Keratinocyte (primary cell): ENCODE measurements around the gene PHAF1. TPM values are rescaled to one million over a fixed set of nuclear protein-coding genes. Genes with fewer than 3 reads are reported as not detected.

Source experiments
- DNase-seq: peaks from one replicate; pipeline ENCODE4 v3.0.0-alpha.2; 2011; ENCODE audit warnings: low read depth, missing footprints, low spot score
- FAIRE-seq: peaks from 2 replicates; lab custom pipeline; 2011; peaks lifted over from hg19 to GRCh38; lab: Jason Lieb, UNC
- H2AFZ ChIP-seq: 2 replicates; pipeline ENCODE4 v1.6.0; 2012; ENCODE audit warnings: low read length, control low read depth, inconsistent platforms; ENCODE audit not compliant: control insufficient read depth
- H3K27ac ChIP-seq: 2 replicates; pipeline ENCODE4 v1.5.1; 2011; ENCODE audit warnings: low read length; ENCODE audit not compliant: control insufficient read depth, insufficient read depth
- H3K27me3 ChIP-seq: 3 replicates; pipeline ENCODE4 v1.6.0; 2011; ENCODE audit warnings: low read length; ENCODE audit not compliant: control insufficient read depth, insufficient read depth; ENCODE audit errors: extremely low read depth
- H3K36me3 ChIP-seq, 2 experiments: 2 replicates in 1 of 2; 3 replicates in 1 of 2; pipeline ENCODE4 v1.5.1; 2011; ENCODE audit warnings: low read length in 2 of 2, mild to moderate bottlenecking in 1 of 2; ENCODE audit not compliant: control insufficient read depth in 2 of 2, insufficient read depth in 2 of 2; ENCODE audit errors: extremely low read depth in 1 of 2
- H3K4me1 ChIP-seq: 3 replicates; pipeline ENCODE4 v1.5.1; 2011; ENCODE audit warnings: low read length; ENCODE audit not compliant: control insufficient read depth, insufficient read depth; ENCODE audit errors: extremely low read depth
- H3K4me2 ChIP-seq: 3 replicates; pipeline ENCODE4 v1.6.0; 2011; ENCODE audit warnings: low read depth, low read length; ENCODE audit not compliant: control insufficient read depth, insufficient read depth; ENCODE audit errors: extremely low read depth
- H3K4me3 ChIP-seq, 3 experiments: fragments of 200-600 bp in 1 of 3; sonication (generic) in 1 of 3; 2 replicates in 2 of 3; 3 replicates in 1 of 3; pipeline ENCODE4 v1.5.1; 2011 to 2016; ENCODE audit warnings: low read length in 3 of 3, mild to moderate bottlenecking in 3 of 3, control low read depth in 2 of 3, inconsistent platforms in 1 of 3, low read depth in 1 of 3, mixed read lengths in 1 of 3, mixed run types in 1 of 3, moderate library complexity in 1 of 3; ENCODE audit not compliant: control insufficient read depth in 2 of 3, insufficient read depth in 2 of 3; ENCODE audit errors: extremely low read depth in 1 of 3
- H3K79me2 ChIP-seq: 2 replicates; pipeline ENCODE4 v1.6.0; 2012; ENCODE audit warnings: low read length; ENCODE audit not compliant: control insufficient read depth, insufficient read depth
- H3K9ac ChIP-seq: 3 replicates; pipeline ENCODE4 v1.6.0; 2011; ENCODE audit warnings: low read length; ENCODE audit not compliant: control insufficient read depth, insufficient read depth; ENCODE audit errors: extremely low read depth
- H3K9me1 ChIP-seq: 3 replicates; pipeline ENCODE4 v1.6.0; 2011; ENCODE audit warnings: low read length; ENCODE audit not compliant: control insufficient read depth, insufficient read depth; ENCODE audit errors: extremely low read depth
- H3K9me3 ChIP-seq: 2 replicates; pipeline ENCODE4 v1.5.1; 2012; ENCODE audit warnings: low read depth, low read length; ENCODE audit not compliant: control insufficient read depth
- H4K20me1 ChIP-seq: 3 replicates; pipeline ENCODE4 v1.6.0; 2011; ENCODE audit warnings: low read length; ENCODE audit not compliant: control insufficient read depth, insufficient read depth; ENCODE audit errors: extremely low read depth
- EZH2 ChIP-seq: IDR thresholded peaks from one replicate; pipeline ENCODE4 v1.6.1; 2012; ENCODE audit warnings: inconsistent platforms, mild to moderate bottlenecking, low read length, moderate library complexity
- dilution Hi-C: fragments of 300-500 bp; cut with MboI; formaldehyde crosslinking; loops from one replicate; pipeline ENCODE4 v1.7.0; 2020; ENCODE audit warnings: low sequenced_read_pairs; ENCODE audit not compliant: extremely low pct_ligation_motif_present
- polyA plus RNA-seq, 5 experiments: library from polyadenylated mRNA; depleted of rRNA in 3 of 5; stranded (reverse) in 3 of 5; stranded (forward) in 1 of 5; unstranded in 1 of 5; fragments of >200 nt; gene quantifications; 1 replicate in 1 of 5; 2 replicates in 3 of 5; 3 replicates in 1 of 5; pipeline versions ENCODE4 v1.2.1 to v1.2.3, GENCODE V29; 2011 to 2012; ENCODE audit warnings: missing spikeins in 2 of 5, low read depth in 1 of 5, low replicate concordance in 1 of 5
- TF ChIP-seq, protein P1 (sequence below), 3 experiments: IDR thresholded peaks in 1 of 3; conservative IDR thresholded peaks in 1 of 3; optimal IDR thresholded peaks in 1 of 3; 2 replicates in 2 of 3; 3 replicates in 1 of 3; pipeline versions ENCODE3 to v1.5.1; 2011; ENCODE audit warnings: low read length in 3 of 3, mild to moderate bottlenecking in 3 of 3, moderate library complexity in 2 of 3, control low read depth in 1 of 3, inconsistent platforms in 1 of 3; ENCODE audit not compliant: insufficient read depth in 2 of 3; ENCODE audit errors: extremely low read depth in 1 of 3

Gene PHAF1
- polyA plus RNA-seq, 1 donor (not counting 4 experiments of a cell fraction or from before 2014, with no cell fraction given), result 26.7 TPM

DNA sequence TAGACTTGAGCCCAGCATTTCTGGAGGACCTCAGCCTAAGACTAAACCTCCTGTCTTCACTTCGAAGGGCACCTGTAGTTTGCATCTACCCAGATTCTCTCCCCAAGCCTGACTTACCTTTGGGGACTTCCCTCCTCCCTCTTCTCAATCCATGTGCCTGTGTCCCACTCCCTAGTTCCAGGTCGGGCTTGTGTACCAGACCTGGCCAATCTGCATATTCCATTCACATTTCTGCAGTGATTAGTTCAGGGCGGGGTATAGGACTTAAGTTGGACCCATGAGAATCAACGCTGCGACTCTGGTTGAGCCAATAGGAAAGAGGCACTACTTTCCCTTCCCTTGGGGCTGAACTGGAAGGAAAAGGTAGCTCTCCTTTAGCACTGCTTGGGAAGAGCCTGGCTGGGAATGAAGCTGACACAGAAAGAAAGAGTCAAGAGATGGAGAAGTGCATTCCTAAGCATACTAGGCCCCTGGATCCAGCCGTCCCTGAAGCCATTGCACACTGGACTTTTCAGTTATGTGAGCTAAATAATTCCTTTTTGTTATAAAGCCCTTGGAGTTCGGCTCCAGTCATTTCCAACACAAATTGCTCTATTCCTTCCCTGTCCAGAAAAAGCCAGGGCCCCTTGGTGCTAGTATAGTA, 47.5 kb downstream of the PHAF1 start:
- Histone ChIP-seq H3K27ac (no peak overlapping the region), H3K4me1 (peaks cover 15% of the 10 kb centered on the region), H3K79me2 (no peaks in the 10 kb centered on the region), H3K9ac (no peak overlapping the region), H3K9me3 (no peaks in the 10 kb centered on the region), H2AFZ (no peak overlapping the region), H4K20me1 (peaks cover 7% of the 10 kb centered on the region), H3K9me1 (peaks cover 3% of the 10 kb centered on the region), H3K4me3 (no peak overlapping the region), H3K27me3 (no peaks in the 10 kb centered on the region), H3K36me3 (peaks cover 0 to 5% of the 10 kb centered on the region in 2 experiments), H3K4me2 (no peak overlapping the region)
- TF ChIP-seq EZH2, result no peak
- TF ChIP-seq, protein P1, sequence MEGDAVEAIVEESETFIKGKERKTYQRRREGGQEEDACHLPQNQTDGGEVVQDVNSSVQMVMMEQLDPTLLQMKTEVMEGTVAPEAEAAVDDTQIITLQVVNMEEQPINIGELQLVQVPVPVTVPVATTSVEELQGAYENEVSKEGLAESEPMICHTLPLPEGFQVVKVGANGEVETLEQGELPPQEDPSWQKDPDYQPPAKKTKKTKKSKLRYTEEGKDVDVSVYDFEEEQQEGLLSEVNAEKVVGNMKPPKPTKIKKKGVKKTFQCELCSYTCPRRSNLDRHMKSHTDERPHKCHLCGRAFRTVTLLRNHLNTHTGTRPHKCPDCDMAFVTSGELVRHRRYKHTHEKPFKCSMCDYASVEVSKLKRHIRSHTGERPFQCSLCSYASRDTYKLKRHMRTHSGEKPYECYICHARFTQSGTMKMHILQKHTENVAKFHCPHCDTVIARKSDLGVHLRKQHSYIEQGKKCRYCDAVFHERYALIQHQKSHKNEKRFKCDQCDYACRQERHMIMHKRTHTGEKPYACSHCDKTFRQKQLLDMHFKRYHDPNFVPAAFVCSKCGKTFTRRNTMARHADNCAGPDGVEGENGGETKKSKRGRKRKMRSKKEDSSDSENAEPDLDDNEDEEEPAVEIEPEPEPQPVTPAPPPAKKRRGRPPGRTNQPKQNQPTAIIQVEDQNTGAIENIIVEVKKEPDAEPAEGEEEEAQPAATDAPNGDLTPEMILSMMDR (optimal IDR thresholded peaks at IDR 0.05 in 1 of 3, IDR thresholded peaks at IDR 0.05 in 1 of 3, conservative IDR thresholded peaks at IDR 0.05 in 1 of 3; ENCODE audit: extremely low read depth in 1 of 3, insufficient read depth in 2 of 3, low read length in 3 of 3), result no peak
- FAIRE-seq (no peak), DNase-seq (no peak)
- dilution Hi-C loops, result no loop called here

DNA sequence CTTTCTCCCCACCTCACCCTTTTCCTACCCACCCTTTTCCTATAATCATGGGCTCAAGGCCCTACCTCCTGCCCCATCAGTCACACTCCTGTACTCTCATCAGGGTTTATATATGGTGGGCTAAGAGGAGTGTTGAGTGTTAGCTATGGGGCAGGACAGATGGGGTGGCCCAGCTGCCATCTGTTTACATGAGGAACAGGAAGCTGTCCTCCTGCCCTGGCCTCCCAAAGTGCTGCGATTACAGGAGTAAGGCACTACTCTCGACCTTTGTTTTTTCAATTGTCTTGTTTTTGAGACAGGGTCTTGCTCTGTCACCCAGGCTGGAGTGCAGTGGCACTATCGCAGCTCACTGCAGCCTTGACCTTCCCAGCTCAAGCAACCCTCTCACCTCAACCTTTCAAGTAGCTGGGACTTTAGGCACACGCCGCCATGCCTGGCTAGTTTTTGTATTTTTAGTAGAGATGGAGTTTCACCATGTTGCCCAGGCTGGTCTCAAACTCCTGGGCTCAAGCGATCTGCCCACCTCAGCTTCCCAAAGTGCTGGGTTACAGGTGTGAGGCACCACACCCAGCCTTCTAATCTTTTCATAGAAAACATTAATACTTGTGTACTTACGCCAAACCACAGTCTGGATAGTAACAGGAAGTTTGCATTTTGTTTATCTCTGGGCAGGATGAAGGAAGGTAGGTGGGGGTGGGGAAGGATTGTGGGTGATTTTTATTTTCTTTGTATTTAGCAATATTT, 48.3 kb downstream of the PHAF1 start:
- no peak for DNase-seq
- peaks cover 0 to 5% of the 10 kb centered on the region in 2 experiments for H3K36me3 ChIP-seq
- no peak overlapping the region for H3K4me3 ChIP-seq
- H3K4me1 ChIP-seq, result peaks cover 18% of the 10 kb centered on the region
- H3K9ac ChIP-seq, result no peak overlapping the region
- TF ChIP-seq EZH2, result no peak
- TF ChIP-seq, protein P1 (optimal IDR thresholded peaks at IDR 0.05 in 1 of 3, IDR thresholded peaks at IDR 0.05 in 1 of 3, conservative IDR thresholded peaks at IDR 0.05 in 1 of 3; ENCODE audit: extremely low read depth in 1 of 3, insufficient read depth in 2 of 3, low read length in 3 of 3), result no peak
- no peak overlapping the region for H3K4me2 ChIP-seq
- no peak for FAIRE-seq
- H3K9me1 ChIP-seq, result peaks cover 3% of the 10 kb centered on the region
- H3K79me2 ChIP-seq, result no peaks in the 10 kb centered on the region
- H3K27ac ChIP-seq, result no peak overlapping the region
- dilution Hi-C loops, result no loop called here
- peaks cover 7% of the 10 kb centered on the region for H4K20me1 ChIP-seq
- H3K9me3 ChIP-seq, result no peaks in the 10 kb centered on the region
- H2AFZ ChIP-seq, result no peak overlapping the region
- H3K27me3 ChIP-seq, result peaks cover 4% of the 10 kb centered on the region
